ENCODE results near the gene MMRN2.

The MMRN2 gene

GRCh38 chr10:86931872-86932271 lies 25.5 kb downstream of the MMRN2 start:
- DNase-seq (ENCODE audit: extremely low spot score): no peak
- CTCF ChIA-PET: no interaction called here

GRCh38 chr10:86929468-86930380 lies 27.7 kb downstream of the MMRN2 start:
- no peak for TF ChIP-seq FOXK2 (IDR thresholded peaks at IDR 0.05)
- POLR2A ChIA-PET: no interaction called here
- CTCF ChIA-PET: no interaction called here
- DNase-seq (ENCODE audit: extremely low spot score): no peak

More at GRCh38 chr10:86931872-86932271, 25.5 kb downstream of the MMRN2 start:
- TF ChIP-seq ELF4 (IDR thresholded peaks at IDR 0.05) (no peak), PKNOX1 (IDR thresholded peaks at IDR 0.05) (no peak), FOXM1 (IDR thresholded peaks at IDR 0.05; ENCODE audit: borderline replicate concordance) (no peak), FOXK2 (IDR thresholded peaks at IDR 0.05) (no peak), FOXA1 (IDR thresholded peaks at IDR 0.05) (no peak), ARNT (IDR thresholded peaks at IDR 0.05) (no peak), ZNF384 (IDR thresholded peaks at IDR 0.05) (no peak), NFRKB (IDR thresholded peaks at IDR 0.05) (no peak), BHLHE40 (IDR thresholded peaks at IDR 0.05; ENCODE audit: borderline replicate concordance) (no peak), LEF1 (IDR thresholded peaks at IDR 0.05; ENCODE audit: borderline replicate concordance) (no peak), L3MBTL2 (conservative IDR thresholded peaks at IDR 0.05) (no peak), SUZ12 (IDR thresholded peaks at IDR 0.05) (no peak), CTBP1 (IDR thresholded peaks at IDR 0.05; ENCODE audit: borderline replicate concordance) (no peak), SP1 (IDR thresholded peaks at IDR 0.05) (no peak), HDGF (IDR thresholded peaks at IDR 0.05; ENCODE audit: borderline replicate concordance) (no peak), TARDBP (IDR thresholded peaks at IDR 0.05) (no peak)
- POLR2A ChIA-PET: no interaction called here

- POLR2A ChIA-PET: no interaction called here
- no peak for TF ChIP-seq TARDBP (IDR thresholded peaks at IDR 0.05)
- CTCF ChIA-PET: no interaction called here
These were observed 34.9 kb downstream of the MMRN2 start for GRCh38 chr10:86922553-86922961.

GRCh38 chr10:86918022-86918471 lies 39.4 kb downstream of the MMRN2 start:
- TF ChIP-seq SP1 (IDR thresholded peaks at IDR 0.05) (no peak), FOXA1 (IDR thresholded peaks at IDR 0.05) (no peak), NFRKB (IDR thresholded peaks at IDR 0.05) (no peak), CTBP1 (IDR thresholded peaks at IDR 0.05; ENCODE audit: borderline replicate concordance) (no peak)
- POLR2A ChIA-PET: no interaction called here
- DNase-seq (ENCODE audit: extremely low spot score): no peak
- CTCF ChIA-PET: no interaction called here

More at GRCh38 chr10:86922553-86922961, 34.9 kb downstream of the MMRN2 start:
- DNase-seq (ENCODE audit: extremely low spot score): no peak

- CTCF ChIA-PET: no interaction called here
- no peak for DNase-seq (ENCODE audit: extremely low spot score)
These were observed 42.7 kb downstream of the MMRN2 start for GRCh38 chr10:86914734-86915133.

GRCh38 chr10:86905429-86905828 lies 52.0 kb downstream of the MMRN2 start:
- TF ChIP-seq LEF1 (IDR thresholded peaks at IDR 0.05; ENCODE audit: borderline replicate concordance) (no peak), FOXK2 (IDR thresholded peaks at IDR 0.05) (no peak), ELF4 (IDR thresholded peaks at IDR 0.05) (no peak)
- ChIA-PET CTCF (interaction anchor here (0.6 kb wide), 1 partner anchor 103 kb away, joined by 8 read pairs; no protein-coding TSS in a partner anchor), POLR2A (no interaction called here)
- DNase-seq (ENCODE audit: extremely low spot score): no peak

More at GRCh38 chr10:86914734-86915133, 42.7 kb downstream of the MMRN2 start:
- TF ChIP-seq CTBP1 (IDR thresholded peaks at IDR 0.05; ENCODE audit: borderline replicate concordance) (no peak), PKNOX1 (IDR thresholded peaks at IDR 0.05) (no peak), L3MBTL2 (conservative IDR thresholded peaks at IDR 0.05) (no peak), SP1 (IDR thresholded peaks at IDR 0.05) (no peak), FOXK2 (IDR thresholded peaks at IDR 0.05) (no peak), SUZ12 (IDR thresholded peaks at IDR 0.05) (no peak), NFRKB (IDR thresholded peaks at IDR 0.05) (no peak), ELF4 (IDR thresholded peaks at IDR 0.05) (no peak), FOXM1 (IDR thresholded peaks at IDR 0.05; ENCODE audit: borderline replicate concordance) (no peak), TARDBP (IDR thresholded peaks at IDR 0.05) (no peak), ZNF384 (IDR thresholded peaks at IDR 0.05) (no peak), FOXA1 (IDR thresholded peaks at IDR 0.05) (no peak), ARNT (IDR thresholded peaks at IDR 0.05) (no peak)
- POLR2A ChIA-PET: no interaction called here

GRCh38 chr10:86904600-86904999 lies 52.8 kb downstream of the MMRN2 start:
- CTCF ChIA-PET: interaction anchor here (0.5 kb wide), 1 partner anchor 20 kb away, joined by 3 read pairs; no protein-coding TSS in a partner anchor
- DNase-seq (ENCODE audit: extremely low spot score): no peak
- POLR2A ChIA-PET: no interaction called here
- TF ChIP-seq SP1 (IDR thresholded peaks at IDR 0.05) (no peak), FOXM1 (IDR thresholded peaks at IDR 0.05; ENCODE audit: borderline replicate concordance) (no peak), FOXA1 (IDR thresholded peaks at IDR 0.05) (no peak), NFRKB (IDR thresholded peaks at IDR 0.05) (no peak), ZNF384 (IDR thresholded peaks at IDR 0.05) (no peak), ELF4 (IDR thresholded peaks at IDR 0.05) (no peak), L3MBTL2 (conservative IDR thresholded peaks at IDR 0.05) (no peak)
